8988T (cell line): ENCODE results near the gene PSMD14.
"Not testable (repeated sequence)": the region's sequence is repeated elsewhere in the genome, so short reads cannot be mapped to it uniquely, and the experiment has no call there.

Source experiments
- DNase-seq: peaks from one replicate; pipeline ENCODE4 v3.0.0; 2011

PSMD14 gene

GRCh38 chr2:161308178-161308955 lies at the start of gene PSMD14:
Gene PSMD14 (plus strand): TSS chr2:161308425. CDS start chr2:161318826, 10,401 bp downstream.
- peak; percentile 20 for DNase-seq

GRCh38 chr2:161265874-161266273 lies 42.4 kb upstream of the PSMD14 start:
- DNase-seq = no peak

- DNase-seq = no peak
Observed at GRCh38 chr2:161269111-161269510, 39.1 kb upstream of the PSMD14 start.

- no peak for DNase-seq
Observed at GRCh38 chr2:161273038-161273760, 35.0 kb upstream of the PSMD14 start.

- DNase-seq = peak; percentile 31
Observed at GRCh38 chr2:161278564-161279229, 29.5 kb upstream of the PSMD14 start.

GRCh38 chr2:161279230-161279815 lies 28.9 kb upstream of the PSMD14 start:
- DNase-seq = not testable (repeated sequence)

- DNase-seq = not testable (repeated sequence)
Observed at GRCh38 chr2:161280906-161281323, 27.3 kb upstream of the PSMD14 start.

GRCh38 chr2:161281615-161282310 lies 26.5 kb upstream of the PSMD14 start:
- DNase-seq = not testable (repeated sequence)

- DNase-seq = not testable (repeated sequence)
Observed at GRCh38 chr2:161282311-161282644, 25.9 kb upstream of the PSMD14 start.

GRCh38 chr2:161283926-161284325 lies 24.3 kb upstream of the PSMD14 start:
- DNase-seq = no peak

GRCh38 chr2:161303535-161304050 lies 4.6 kb upstream of the PSMD14 start:
- DNase-seq = no peak

GRCh38 chr2:161306919-161307318 lies 1.3 kb upstream of the PSMD14 start:
- DNase-seq = no peak

GRCh38 chr2:161307676-161308075 lies 549 bp upstream of the PSMD14 start:
- no peak for DNase-seq

- no peak for DNase-seq
Observed at GRCh38 chr2:161312996-161313395, 4.8 kb downstream of the PSMD14 start.

- DNase-seq = no peak
Observed at GRCh38 chr2:161315380-161315779, 7.2 kb downstream of the PSMD14 start.

GRCh38 chr2:161316701-161317100 lies 8.5 kb downstream of the PSMD14 start:
- DNase-seq = no peak

- no peak for DNase-seq
Observed at GRCh38 chr2:161321944-161322648, 13.9 kb downstream of the PSMD14 start.

GRCh38 chr2:161324876-161325275 lies 16.7 kb downstream of the PSMD14 start:
- no peak for DNase-seq

GRCh38 chr2:161327582-161327981 lies 19.4 kb downstream of the PSMD14 start:
- no peak for DNase-seq

- DNase-seq = no peak
Observed at GRCh38 chr2:161332371-161332967, 24.2 kb downstream of the PSMD14 start.

- DNase-seq = no peak
Observed at GRCh38 chr2:161335626-161336025, 27.4 kb downstream of the PSMD14 start.
